A673 (cell line): ENCODE results near the gene HIVEP1. TPM values are rescaled to one million over a fixed set of nuclear protein-coding genes. Genes with fewer than 3 reads are reported as not detected.

ENCODE experiments used
- Bru-seq: library from RNA; stranded (reverse); fragments of 400-500 nt; gene quantifications from one replicate; lab custom pipeline; 2021; lab: Mats Ljungman, UMichigan
- BruChase-seq, 2 experiments: library from RNA; stranded (reverse); fragments of 400-500 nt; gene quantifications; one replicate each; lab custom pipeline; 2021; lab: Mats Ljungman, UMichigan
- BruUV-seq: library from RNA; stranded (reverse); fragments of 400-500 nt; replicated peaks from 2 replicates; lab custom pipeline; 2021; lab: Mats Ljungman, UMichigan
- CTCF ChIA-PET: fragments of 300-600 bp; sonication (Branson Sonifier 250); formaldehyde crosslinking; loops from one replicate; lab custom pipeline; 2022; ENCODE audit warnings: antibody characterized with exemption; lab: Charles Lee
- POLR2A ChIA-PET: fragments of 300-600 bp; sonication (Branson Sonifier 250); formaldehyde crosslinking; loops from one replicate; lab custom pipeline; 2022; ENCODE audit warnings: antibody characterized with exemption; ENCODE audit not compliant: low non-redundant PET; lab: Charles Lee
- DNase-seq: peaks from one replicate; pipeline ENCODE4 v3.0.0-alpha.2; 2015; ENCODE audit warnings: low spot score
- H3K27ac ChIP-seq: fragments of 200-600 bp; sonication (generic); 2 replicates; pipeline ENCODE4 v1.5.1; 2016; ENCODE audit warnings: mixed run types, low read depth, mild to moderate bottlenecking, mixed read lengths, antibody characterized with exemption, low read length; ENCODE audit not compliant: poor library complexity, severe bottlenecking
- H3K27me3 ChIP-seq: fragments of 200-600 bp; sonication (generic); replicated peaks from 2 replicates; pipeline ENCODE4 v1.6.1; 2017; ENCODE audit warnings: mixed run types, low read depth, mild to moderate bottlenecking, mixed read lengths, antibody characterized with exemption, low read length; ENCODE audit not compliant: insufficient read depth, poor library complexity
- H3K36me3 ChIP-seq: fragments of 200-600 bp; sonication (generic); 2 replicates; pipeline ENCODE4 v1.6.1; 2016; ENCODE audit warnings: mixed run types, mild to moderate bottlenecking, mixed read lengths, antibody characterized with exemption, low read length; ENCODE audit not compliant: insufficient read depth, poor library complexity, severe bottlenecking
- H3K4me1 ChIP-seq: fragments of 200-600 bp; sonication (generic); 2 replicates; pipeline ENCODE4 v1.6.1; 2017; ENCODE audit warnings: mixed run types, mild to moderate bottlenecking, mixed read lengths, antibody characterized with exemption, low read length; ENCODE audit not compliant: insufficient read depth, poor library complexity, severe bottlenecking
- H3K4me3 ChIP-seq: fragments of 200-600 bp; sonication (generic); 2 replicates; pipeline ENCODE4 v1.5.1; 2016; ENCODE audit warnings: low read depth, mixed run types, mild to moderate bottlenecking, mixed read lengths, low read length; ENCODE audit not compliant: poor library complexity, severe bottlenecking
- H3K9me3 ChIP-seq: fragments of 200-600 bp; sonication (generic); 2 replicates; pipeline ENCODE4 v1.6.1; 2016; ENCODE audit warnings: mixed run types, low read depth, mild to moderate bottlenecking, mixed read lengths, antibody characterized with exemption, low read length; ENCODE audit not compliant: poor library complexity, severe bottlenecking
- CTCF ChIP-seq: fragments of 300-800, 200-600 bp; sonication (generic); conservative IDR thresholded peaks from 2 replicates; pipeline ENCODE4 v1.5.1; 2017; ENCODE audit warnings: low read depth, mild to moderate bottlenecking, antibody characterized with exemption, low read length, moderate library complexity, mixed read lengths
- EZH2 ChIP-seq: fragments of 200-600 bp; sonication (generic); IDR thresholded peaks from 2 replicates; pipeline ENCODE4 v1.6.1; 2017; ENCODE audit warnings: borderline replicate concordance, low read depth, mild to moderate bottlenecking, mixed read lengths, antibody characterized with exemption, low read length; ENCODE audit not compliant: poor library complexity, severe bottlenecking
- intact Hi-C: fragments of 100-400 bp; cut with micrococcal nuclease; formaldehyde crosslinking; loops from one replicate; pipeline ENCODE4 v1.10.0; 2022; ENCODE audit not compliant: unreplicated experiment
- long read RNA-seq: library from polyadenylated mRNA; stranded (forward); transcript quantifications from one replicate; pipeline ENCODE4 v2.0.0, GENCODE V29; 2022
- total RNA-seq: library from RNA; stranded (reverse); gene quantifications from 2 replicates; pipeline ENCODE4 v1.2.3, GENCODE V29; 2021

Gene HIVEP1
- total RNA-seq (18.5 and 21.5 TPM in 2 replicates), Bru-seq, nascent RNA (percentile 76 among the genes with signal in this experiment), BruChase-seq, experiment 1, labeled RNA remaining after a 2-hour chase (percentile 68 among the genes with signal in this experiment), BruChase-seq, experiment 2, labeled RNA remaining after a 6-hour chase (percentile 54 among the genes with signal in this experiment)
- long read RNA-seq, partial matches to known transcripts: 0 of 2 reads
- long read RNA-seq, other reads (novel, unspliced or antisense): 2 of 2 reads

DNA sequence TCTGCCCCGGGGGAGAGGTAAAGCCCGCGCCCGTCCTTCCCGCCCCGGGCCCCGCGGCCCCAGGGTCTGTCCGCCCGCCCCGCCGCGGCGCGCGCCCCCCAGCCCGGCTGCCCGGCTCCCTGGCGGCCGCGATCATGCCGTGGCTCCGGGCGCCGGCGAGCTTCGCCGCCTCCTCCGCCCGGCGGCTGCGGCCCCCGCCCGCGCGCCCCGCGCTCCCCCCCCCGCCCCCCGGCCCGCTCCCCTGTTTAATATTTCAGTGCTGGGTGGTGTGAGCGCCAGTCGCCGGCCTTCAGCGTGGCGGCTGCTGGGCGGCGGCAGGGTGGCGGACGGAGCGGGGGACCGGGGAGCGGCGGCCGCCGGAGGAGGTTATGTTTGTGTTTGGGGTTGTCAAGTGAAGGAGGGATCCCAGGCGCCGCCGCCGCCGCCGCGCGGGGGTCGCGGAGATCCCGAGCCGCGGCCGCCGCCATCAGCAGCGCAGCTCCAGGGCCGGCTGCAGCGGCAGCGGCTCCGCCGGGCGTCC, at the start of gene HIVEP1:
TSS of gene HIVEP1 (plus strand) at position 275 of the 520 bp plus-strand sequence. CDS start 3,317 bp downstream, outside the sequence.
- Histone ChIP-seq H3K9me3 (no peaks in the 10 kb centered on the region), H3K4me3 (peak within 1 kb of the TSS; percentile 82), H3K27me3 (no peaks in the 10 kb centered on the region), H3K4me1 (peaks cover 17% of the 10 kb centered on the region), H3K36me3 (peaks cover 8% of the 10 kb centered on the region), H3K27ac (peak within 1 kb of the TSS; percentile 87)
- intact Hi-C loops: no loop called here
- POLR2A ChIA-PET: no interaction called here
- TF ChIP-seq EZH2 (no peak), CTCF (no peak)
- DNase-seq: peak; percentile 58
- BruUV-seq: no TSS peak
- CTCF ChIA-PET: interaction anchor here (0.6 kb wide), 3 partner anchors 277 to 1086 kb away, joined by 5 to 7 read pairs (median 6); no protein-coding TSS in a partner anchor

- POLR2A ChIA-PET: no interaction called here
- H3K27ac ChIP-seq: no peak overlapping the region
- H3K9me3 ChIP-seq: no peaks in the 10 kb centered on the region
- H3K4me3 ChIP-seq: no peak overlapping the region
- CTCF ChIA-PET: no interaction called here
- TF ChIP-seq EZH2 (no peak), CTCF (no peak)
- intact Hi-C loops: no loop called here
- BruUV-seq: no TSS peak
- no peaks in the 10 kb centered on the region for H3K4me1 ChIP-seq
- H3K36me3 ChIP-seq: no peaks in the 10 kb centered on the region
- no peaks in the 10 kb centered on the region for H3K27me3 ChIP-seq
- no peak for DNase-seq
Measured at GRCh38 chr6:11963756-11964500, 48.2 kb upstream of the HIVEP1 start.

GRCh38 chr6:11964729-11965335, 47.3 kb upstream of the HIVEP1 start:
- DNase-seq: no peak
- Histone ChIP-seq H3K9me3 (no peaks in the 10 kb centered on the region), H3K27ac (no peak overlapping the region), H3K4me3 (no peak overlapping the region), H3K4me1 (no peaks in the 10 kb centered on the region), H3K27me3 (no peaks in the 10 kb centered on the region), H3K36me3 (no peaks in the 10 kb centered on the region)
- CTCF ChIA-PET: no interaction called here
- no TSS peak for BruUV-seq
- TF ChIP-seq CTCF: no peak
- no peak for TF ChIP-seq EZH2
- POLR2A ChIA-PET: no interaction called here
- intact Hi-C loops: no loop called here
